ENCODE measurements around the gene OR52D1.

The OR52D1 gene

DNA sequence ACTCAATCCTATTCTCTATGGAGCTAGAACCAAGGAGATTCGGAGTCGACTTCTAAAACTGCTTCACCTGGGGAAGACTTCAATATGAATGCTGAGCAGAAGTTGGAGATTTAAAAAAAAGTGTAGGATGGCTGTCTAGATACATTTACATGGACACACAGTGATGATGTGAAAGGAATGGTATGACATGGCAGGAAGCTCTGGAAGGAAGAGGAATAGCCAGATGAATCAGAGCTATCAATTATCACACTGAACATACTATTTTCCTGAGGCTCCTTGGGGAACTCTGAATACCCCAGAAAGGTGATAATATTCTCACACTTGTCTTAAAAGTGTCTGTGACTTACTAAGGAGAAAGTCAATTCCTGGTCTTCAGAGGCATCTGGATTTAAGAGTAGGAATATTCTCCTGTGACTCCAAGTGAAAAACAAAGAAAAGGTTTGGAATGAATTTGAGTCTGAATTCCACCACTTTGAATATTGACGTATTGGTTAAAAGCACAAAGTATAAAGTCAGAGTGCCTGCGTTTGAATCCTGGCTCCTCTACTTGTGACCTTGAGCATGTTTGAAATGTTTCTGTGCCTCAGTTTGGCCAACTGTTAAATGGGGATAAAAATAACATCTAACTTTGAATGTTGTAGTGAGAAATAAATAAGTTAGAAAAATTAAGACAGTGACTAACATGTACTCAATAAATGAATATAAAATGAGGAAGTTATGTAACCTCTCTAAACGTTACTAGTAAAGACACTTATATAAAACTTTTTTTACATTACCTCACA is 1.3 kb downstream of the OR52D1 start:
- no peaks in the 10 kb centered on the region for H3K36me3 ChIP-seq (ENCODE audit: control insufficient read depth in 1 of 2, insufficient read depth in 2 of 2, low read length in 2 of 2)
- H3K18ac ChIP-seq (ENCODE audit: low read length), result no peak overlapping the region
- H3K27ac ChIP-seq (ENCODE audit: low read depth, low read length), result no peak overlapping the region
- no peak for DNase-seq
- no peak overlapping the region for H4K91ac ChIP-seq (ENCODE audit: low read depth, low read length)
- no peaks in the 10 kb centered on the region for H3K4me1 ChIP-seq (ENCODE audit: control insufficient read depth in 1 of 2, insufficient read depth in 2 of 2, low read length in 2 of 2)
- H3K4me2 ChIP-seq (ENCODE audit: low read length), result no peak overlapping the region
- no peak overlapping the region for H2BK5ac ChIP-seq (ENCODE audit: low read depth, low read length, poor library complexity)
- no peaks in the 10 kb centered on the region for H3K9me3 ChIP-seq (ENCODE audit: insufficient read depth, low read depth, low read length)
- H4K8ac ChIP-seq (ENCODE audit: low read depth, low read length), result no peak overlapping the region
- H3K9ac ChIP-seq (ENCODE audit: low read length), result no peak overlapping the region
- H3K79me1 ChIP-seq (ENCODE audit: low read length), result no peaks in the 10 kb centered on the region
- no peak overlapping the region for H3K4me3 ChIP-seq (ENCODE audit: low read depth, low read length)
- H2AFZ ChIP-seq (ENCODE audit: insufficient read depth, low read length, poor library complexity), result no peak overlapping the region
- H2BK12ac ChIP-seq (ENCODE audit: low read length), result no peak overlapping the region
- no peaks in the 10 kb centered on the region for H3K27me3 ChIP-seq (ENCODE audit: insufficient read depth, low read length)
- H3K23ac ChIP-seq (ENCODE audit: low read length), result no peak overlapping the region
- no CpG with 5 or more reads among the region's 5 CpGs for WGBS (ENCODE audit: extremely low coverage, insufficient coverage, insufficient read length)
- no peak overlapping the region for H3K14ac ChIP-seq (ENCODE audit: low read length)
- H3K4ac ChIP-seq (ENCODE audit: low read depth, low read length), result no peak overlapping the region
- no peak overlapping the region for H2BK120ac ChIP-seq (ENCODE audit: insufficient read depth, low read length, poor library complexity)
- no peaks in the 10 kb centered on the region for H3K79me2 ChIP-seq (ENCODE audit: control insufficient read depth, insufficient read depth, low read length, poor library complexity)
- H2AK5ac ChIP-seq (ENCODE audit: low read length), result no peak overlapping the region
- no peak overlapping the region for H4K12ac ChIP-seq (ENCODE audit: low read depth, low read length)

DNA sequence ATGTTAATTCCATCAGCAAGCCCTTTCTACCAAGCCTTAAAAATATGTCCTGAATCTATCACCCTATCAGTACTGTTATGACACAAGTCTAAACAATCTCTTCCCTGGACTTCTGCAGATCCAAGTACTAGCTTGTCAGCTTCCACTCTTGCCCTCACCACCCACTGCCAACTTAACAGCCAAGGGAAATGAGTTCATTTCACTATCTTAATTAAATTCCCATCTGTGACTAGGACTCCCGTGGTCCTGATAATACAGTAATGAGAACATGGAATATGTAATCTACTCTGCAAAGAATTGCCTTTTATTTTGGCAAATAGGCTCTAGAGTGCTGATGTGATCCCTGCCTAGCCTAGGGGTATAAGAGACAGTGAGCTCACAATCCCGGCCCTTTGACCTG is 11.2 kb downstream of the OR52D1 start:
- no peak overlapping the region for H2BK5ac ChIP-seq (ENCODE audit: low read depth, low read length, poor library complexity)
- H2AFZ ChIP-seq (ENCODE audit: insufficient read depth, low read length, poor library complexity), result no peak overlapping the region
- H3K36me3 ChIP-seq (ENCODE audit: control insufficient read depth in 1 of 2, insufficient read depth in 2 of 2, low read length in 2 of 2), result no peaks in the 10 kb centered on the region
- H3K4me1 ChIP-seq (ENCODE audit: control insufficient read depth in 1 of 2, insufficient read depth in 2 of 2, low read length in 2 of 2), result no peaks in the 10 kb centered on the region
- H3K23ac ChIP-seq (ENCODE audit: low read length), result no peak overlapping the region
- H3K9ac ChIP-seq (ENCODE audit: low read length), result no peak overlapping the region
- no peak overlapping the region for H3K4ac ChIP-seq (ENCODE audit: low read depth, low read length)
- no peak for DNase-seq
- H2BK120ac ChIP-seq (ENCODE audit: insufficient read depth, low read length, poor library complexity), result no peak overlapping the region
- no CpG with 5 or more reads among the region's 2 CpGs for WGBS (ENCODE audit: extremely low coverage, insufficient coverage, insufficient read length)
- no peaks in the 10 kb centered on the region for H3K79me2 ChIP-seq (ENCODE audit: control insufficient read depth, insufficient read depth, low read length, poor library complexity)
- no peak overlapping the region for H2BK12ac ChIP-seq (ENCODE audit: low read length)
- H3K27me3 ChIP-seq (ENCODE audit: insufficient read depth, low read length), result no peaks in the 10 kb centered on the region
- H4K12ac ChIP-seq (ENCODE audit: low read depth, low read length), result no peak overlapping the region
- H3K9me3 ChIP-seq (ENCODE audit: insufficient read depth, low read depth, low read length), result no peaks in the 10 kb centered on the region
- H3K4me2 ChIP-seq (ENCODE audit: low read length), result no peak overlapping the region
- no peak overlapping the region for H2AK5ac ChIP-seq (ENCODE audit: low read length)
- H4K8ac ChIP-seq (ENCODE audit: low read depth, low read length), result no peak overlapping the region
- no peak overlapping the region for H3K27ac ChIP-seq (ENCODE audit: low read depth, low read length)
- no peak overlapping the region for H4K91ac ChIP-seq (ENCODE audit: low read depth, low read length)
- no peak overlapping the region for H3K18ac ChIP-seq (ENCODE audit: low read length)
- no peak overlapping the region for H3K4me3 ChIP-seq (ENCODE audit: low read depth, low read length)
- H3K79me1 ChIP-seq (ENCODE audit: low read length), result no peaks in the 10 kb centered on the region
- no peak overlapping the region for H3K14ac ChIP-seq (ENCODE audit: low read length)

DNA sequence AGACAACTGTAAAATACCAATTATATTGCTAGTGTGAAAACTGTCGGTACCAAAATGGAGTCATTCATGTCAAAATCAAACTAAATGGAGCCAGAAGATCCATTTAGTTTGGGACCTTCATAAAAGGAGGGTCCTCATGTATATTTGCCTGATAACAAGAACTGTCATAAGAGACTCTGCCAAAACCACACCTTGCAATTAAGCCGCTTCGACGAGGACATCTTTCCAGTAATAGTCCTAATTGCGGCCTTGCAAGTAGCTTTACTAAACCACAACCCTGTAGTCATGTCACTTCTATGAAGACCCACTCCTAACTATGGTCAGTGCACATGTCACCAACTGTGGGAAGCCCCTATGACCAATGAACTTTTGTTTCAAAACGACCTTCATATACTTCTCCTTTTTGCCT is 11.9 kb downstream of the OR52D1 start:
- no peak overlapping the region for H4K12ac ChIP-seq (ENCODE audit: low read depth, low read length)
- H2BK5ac ChIP-seq (ENCODE audit: low read depth, low read length, poor library complexity), result no peak overlapping the region
- H3K4me3 ChIP-seq (ENCODE audit: low read depth, low read length), result no peak overlapping the region
- H2BK120ac ChIP-seq (ENCODE audit: insufficient read depth, low read length, poor library complexity), result no peak overlapping the region
- H4K8ac ChIP-seq (ENCODE audit: low read depth, low read length), result no peak overlapping the region
- no peak overlapping the region for H3K9ac ChIP-seq (ENCODE audit: low read length)
- H3K18ac ChIP-seq (ENCODE audit: low read length), result no peak overlapping the region
- no peak overlapping the region for H2BK12ac ChIP-seq (ENCODE audit: low read length)
- H3K27me3 ChIP-seq (ENCODE audit: insufficient read depth, low read length), result no peaks in the 10 kb centered on the region
- no peaks in the 10 kb centered on the region for H3K36me3 ChIP-seq (ENCODE audit: control insufficient read depth in 1 of 2, insufficient read depth in 2 of 2, low read length in 2 of 2)
- no peaks in the 10 kb centered on the region for H3K79me2 ChIP-seq (ENCODE audit: control insufficient read depth, insufficient read depth, low read length, poor library complexity)
- H3K14ac ChIP-seq (ENCODE audit: low read length), result no peak overlapping the region
- no CpG with 5 or more reads among the region's 6 CpGs for WGBS (ENCODE audit: extremely low coverage, insufficient coverage, insufficient read length)
- no peaks in the 10 kb centered on the region for H3K79me1 ChIP-seq (ENCODE audit: low read length)
- no peak for DNase-seq
- H2AK5ac ChIP-seq (ENCODE audit: low read length), result no peak overlapping the region
- no peak overlapping the region for H2AFZ ChIP-seq (ENCODE audit: insufficient read depth, low read length, poor library complexity)
- H3K4ac ChIP-seq (ENCODE audit: low read depth, low read length), result no peak overlapping the region
- H3K23ac ChIP-seq (ENCODE audit: low read length), result no peak overlapping the region
- no peak overlapping the region for H4K91ac ChIP-seq (ENCODE audit: low read depth, low read length)
- no peak overlapping the region for H3K27ac ChIP-seq (ENCODE audit: low read depth, low read length)
- no peaks in the 10 kb centered on the region for H3K9me3 ChIP-seq (ENCODE audit: insufficient read depth, low read depth, low read length)
- H3K4me1 ChIP-seq (ENCODE audit: control insufficient read depth in 1 of 2, insufficient read depth in 2 of 2, low read length in 2 of 2), result no peaks in the 10 kb centered on the region
- H3K4me2 ChIP-seq (ENCODE audit: low read length), result no peak overlapping the region

DNA sequence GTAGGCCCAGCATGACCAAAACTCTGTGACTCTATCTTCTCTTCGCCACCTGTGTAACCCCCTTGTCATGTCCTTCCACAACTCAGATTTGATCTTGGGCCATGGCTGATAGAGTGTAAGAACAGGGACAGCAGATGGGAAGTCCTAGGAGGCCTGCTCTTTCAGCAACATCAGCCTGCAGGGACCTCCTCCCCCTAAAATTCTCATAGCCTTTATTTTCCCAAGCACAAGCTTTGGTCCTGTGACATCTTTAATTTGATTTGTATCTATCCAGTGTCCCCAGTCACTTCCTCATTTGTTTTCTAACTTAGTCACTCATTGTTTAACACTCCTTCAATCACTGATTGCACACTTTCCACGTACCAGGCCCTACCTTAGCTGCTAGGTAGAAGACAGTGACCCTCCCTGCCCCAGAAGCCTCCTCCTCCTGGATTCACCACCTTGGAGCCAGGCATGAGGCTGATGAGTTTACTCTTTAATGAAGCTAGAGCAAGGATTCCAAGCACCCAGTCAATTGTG is 16.0 kb downstream of the OR52D1 start:
- no peak overlapping the region for H3K4me3 ChIP-seq (ENCODE audit: low read depth, low read length)
- no peak overlapping the region for H2BK5ac ChIP-seq (ENCODE audit: low read depth, low read length, poor library complexity)
- no peak overlapping the region for H3K23ac ChIP-seq (ENCODE audit: low read length)
- H3K79me1 ChIP-seq (ENCODE audit: low read length), result no peaks in the 10 kb centered on the region
- no peaks in the 10 kb centered on the region for H3K27me3 ChIP-seq (ENCODE audit: insufficient read depth, low read length)
- no peaks in the 10 kb centered on the region for H3K36me3 ChIP-seq (ENCODE audit: control insufficient read depth in 1 of 2, insufficient read depth in 2 of 2, low read length in 2 of 2)
- no peak overlapping the region for H3K4me2 ChIP-seq (ENCODE audit: low read length)
- no peak overlapping the region for H3K27ac ChIP-seq (ENCODE audit: low read depth, low read length)
- H3K79me2 ChIP-seq (ENCODE audit: control insufficient read depth, insufficient read depth, low read length, poor library complexity), result no peaks in the 10 kb centered on the region
- DNase-seq, result no peak
- H3K4ac ChIP-seq (ENCODE audit: low read depth, low read length), result no peak overlapping the region
- H3K9me3 ChIP-seq (ENCODE audit: insufficient read depth, low read depth, low read length), result peaks cover 4% of the 10 kb centered on the region
- H3K18ac ChIP-seq (ENCODE audit: low read length), result no peak overlapping the region
- H3K9ac ChIP-seq (ENCODE audit: low read length), result no peak overlapping the region
- H4K12ac ChIP-seq (ENCODE audit: low read depth, low read length), result no peak overlapping the region
- H2BK12ac ChIP-seq (ENCODE audit: low read length), result no peak overlapping the region
- H2AK5ac ChIP-seq (ENCODE audit: low read length), result no peak overlapping the region
- H2BK120ac ChIP-seq (ENCODE audit: insufficient read depth, low read length, poor library complexity), result no peak overlapping the region
- H2AFZ ChIP-seq (ENCODE audit: insufficient read depth, low read length, poor library complexity), result no peak overlapping the region
- no peaks in the 10 kb centered on the region for H3K4me1 ChIP-seq (ENCODE audit: control insufficient read depth in 1 of 2, insufficient read depth in 2 of 2, low read length in 2 of 2)
- H3K14ac ChIP-seq (ENCODE audit: low read length), result no peak overlapping the region
- no CpG with 5 or more reads among the region's 2 CpGs for WGBS (ENCODE audit: extremely low coverage, insufficient coverage, insufficient read length)
- no peak overlapping the region for H4K8ac ChIP-seq (ENCODE audit: low read depth, low read length)
- H4K91ac ChIP-seq (ENCODE audit: low read depth, low read length), result no peak overlapping the region
